NCI-H748 treated with DMSO at 0.1 percent for 48 hours (cell line): ENCODE results near the gene CRKL.
"Not testable (repeated sequence)": the region's sequence is repeated elsewhere in the genome, so short reads cannot be mapped to it uniquely, and the experiment has no call there.

ENCODE experiments used
- DNase-seq: peaks from one replicate; lab custom pipeline; 2025; lab: John Stamatoyannopoulos, UW

The CRKL gene

DNA sequence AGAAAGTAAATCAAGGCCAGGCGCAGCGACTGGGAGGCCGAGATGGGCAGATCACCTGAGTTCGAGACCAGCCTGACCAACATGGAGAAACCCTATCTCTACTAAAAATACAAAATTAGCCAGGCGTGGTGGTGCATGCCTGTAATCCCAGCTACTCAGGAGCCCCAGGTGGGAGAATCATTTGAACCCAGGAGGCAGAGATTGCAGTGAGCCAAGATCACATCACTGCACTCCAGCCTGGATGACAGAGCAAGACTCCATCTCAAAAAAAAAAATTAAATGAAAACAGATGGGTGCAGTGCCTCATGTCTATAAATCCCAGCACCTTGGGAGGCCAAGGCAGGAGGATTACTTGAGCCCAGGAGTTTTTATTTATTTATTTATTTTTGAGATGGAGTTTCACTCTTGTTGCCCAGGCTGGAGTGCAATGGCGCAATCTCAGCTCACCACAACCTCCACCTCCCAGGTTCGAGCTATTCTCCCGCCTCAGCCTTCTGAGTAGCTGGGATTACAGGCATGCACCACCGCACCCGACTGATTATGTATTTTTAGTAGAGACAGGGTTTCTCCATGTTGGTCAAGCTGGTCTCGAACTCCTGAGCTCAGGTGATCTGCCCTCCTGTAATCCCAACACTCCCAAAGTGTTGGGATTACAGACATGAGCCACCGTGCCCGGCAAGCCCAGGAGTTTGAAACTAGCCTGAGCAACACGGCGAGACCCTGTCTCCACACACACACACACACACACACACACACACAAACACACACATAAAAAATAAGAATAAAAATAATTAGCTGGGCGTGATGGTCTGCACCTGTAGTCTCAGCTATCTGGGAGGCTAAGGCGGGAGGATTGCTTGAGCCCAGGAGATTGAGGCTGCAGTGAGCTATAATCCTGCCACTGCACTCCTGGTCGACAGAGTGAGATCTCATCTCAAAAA is 15.8 kb upstream of the CRKL start:
- DNase-seq: not testable (repeated sequence)

DNA sequence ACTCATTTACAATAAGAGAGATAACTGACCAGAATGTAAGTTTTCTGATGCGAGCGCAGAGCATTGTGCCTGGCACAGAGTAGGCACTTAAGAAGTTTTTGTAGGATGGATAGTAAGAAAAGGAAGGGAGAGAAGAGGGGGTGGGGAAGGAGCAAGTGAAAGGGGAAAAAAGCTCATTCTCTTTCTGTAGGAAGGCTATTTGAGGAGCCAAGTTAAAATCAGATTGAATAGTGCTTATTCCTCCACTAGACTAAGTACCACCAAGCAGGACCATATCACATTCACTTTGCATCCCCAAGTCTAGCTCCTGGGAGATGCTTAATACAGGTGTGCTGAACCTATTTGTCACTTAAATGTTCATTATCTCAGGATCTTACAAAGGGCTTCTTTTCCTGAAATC is 14.1 kb upstream of the CRKL start:
- no peak for DNase-seq

DNA sequence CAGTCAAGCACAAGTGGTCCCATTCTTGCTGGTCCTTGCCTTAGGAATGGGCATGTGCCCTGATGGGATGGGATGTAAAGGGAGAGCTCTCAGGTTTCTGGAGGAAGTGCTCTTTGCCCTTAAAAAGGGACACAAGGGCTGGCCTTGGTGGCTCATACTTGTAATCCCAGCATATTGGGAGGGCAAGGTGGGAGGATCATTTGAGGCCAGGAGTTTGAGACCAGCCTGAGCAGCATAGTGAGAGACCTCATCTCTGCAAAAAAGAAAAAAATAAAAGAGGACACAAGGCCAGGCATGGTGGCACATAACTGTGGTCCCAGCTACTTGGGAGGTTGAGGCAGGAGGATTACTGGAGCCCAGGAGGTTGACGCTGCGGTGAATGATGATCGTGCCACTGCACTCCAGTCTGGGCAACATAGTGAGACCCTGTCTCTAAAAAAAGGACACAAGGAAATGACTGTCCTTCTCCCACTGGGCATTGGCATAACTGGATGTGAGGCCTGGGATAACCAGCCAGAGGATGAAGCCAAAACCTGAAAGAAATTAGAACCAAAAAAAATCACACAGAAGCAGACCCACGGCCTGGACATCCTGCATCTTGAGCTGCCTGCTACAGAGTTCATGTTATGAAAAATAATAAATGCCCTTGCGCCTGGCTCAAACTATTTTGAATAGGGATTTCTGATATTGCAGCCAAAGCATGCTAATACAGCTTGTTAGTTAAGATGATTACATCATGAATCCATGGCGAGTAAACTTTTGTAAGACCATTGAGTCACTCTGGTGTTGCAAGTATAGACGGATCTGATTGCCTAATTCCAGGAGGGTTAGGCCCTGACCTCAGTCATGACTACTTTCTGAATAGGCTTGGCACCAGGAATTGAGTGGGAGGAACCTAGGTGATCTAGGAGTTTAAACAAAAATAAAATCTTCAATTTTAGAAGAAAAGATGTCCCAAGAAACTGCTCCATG is 12.9 kb upstream of the CRKL start:
- no peak for DNase-seq

DNA sequence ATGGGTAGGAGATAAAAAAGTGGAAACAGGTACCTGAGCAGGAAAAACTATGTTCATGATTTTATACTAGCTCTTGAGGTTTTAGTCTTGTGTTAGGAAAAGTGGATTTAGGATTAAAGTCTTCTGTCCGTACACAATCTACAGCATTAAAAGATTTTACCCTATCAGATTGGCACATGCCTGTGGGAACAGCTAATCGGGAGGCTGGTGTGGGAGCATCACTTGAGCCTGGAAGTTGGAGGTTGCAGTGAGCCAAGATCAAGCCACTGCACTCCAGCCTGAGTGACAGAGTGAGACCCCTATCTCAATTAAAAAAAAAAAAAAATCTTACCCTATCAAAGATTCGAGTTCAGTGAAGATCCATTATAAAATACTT is 12.2 kb upstream of the CRKL start:
- DNase-seq: no peak

DNA sequence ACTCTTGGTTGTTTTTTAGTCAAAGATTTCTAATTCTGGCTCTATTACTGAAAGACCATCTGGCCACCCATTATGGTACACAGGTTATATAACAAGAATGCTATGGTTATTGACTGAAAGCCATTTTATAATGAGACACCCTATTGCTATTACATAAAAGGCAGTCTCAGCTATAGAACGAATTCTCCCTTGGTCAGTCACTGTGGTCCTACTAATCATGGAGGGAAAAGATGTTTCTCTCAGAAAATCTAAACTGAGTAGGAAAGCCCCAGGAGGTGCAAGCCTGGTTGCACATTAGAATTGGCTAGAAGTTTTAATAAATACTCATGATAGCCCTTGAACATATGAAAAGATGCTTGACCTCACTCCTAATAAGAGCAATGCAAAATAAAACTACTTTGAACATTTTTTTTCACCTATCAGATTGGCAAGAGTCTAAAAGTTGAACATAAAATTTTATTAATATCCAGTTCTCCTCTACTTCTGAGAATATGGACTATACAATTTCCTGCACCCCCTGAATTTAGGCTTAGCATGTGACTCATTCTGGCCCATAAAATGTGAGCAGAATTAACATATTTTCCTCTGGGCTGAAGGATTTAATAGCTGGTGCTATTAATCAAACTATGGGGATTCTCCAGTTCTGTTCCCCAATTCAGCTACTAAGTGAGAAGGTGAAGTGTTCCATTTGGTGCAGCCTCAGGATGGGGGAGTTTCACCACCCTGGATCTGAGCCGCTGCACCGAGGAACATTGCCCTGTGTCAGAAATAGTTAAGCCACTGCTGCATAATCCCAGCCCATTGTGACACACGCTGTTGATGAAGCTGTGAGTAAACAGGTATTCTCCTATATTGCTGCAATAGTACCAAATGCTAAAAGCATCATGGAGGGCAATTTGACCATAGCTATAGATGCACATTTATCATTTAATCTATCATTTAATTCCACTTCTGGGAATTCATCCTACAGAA is 11.5 kb upstream of the CRKL start:
- DNase-seq: no peak

DNA sequence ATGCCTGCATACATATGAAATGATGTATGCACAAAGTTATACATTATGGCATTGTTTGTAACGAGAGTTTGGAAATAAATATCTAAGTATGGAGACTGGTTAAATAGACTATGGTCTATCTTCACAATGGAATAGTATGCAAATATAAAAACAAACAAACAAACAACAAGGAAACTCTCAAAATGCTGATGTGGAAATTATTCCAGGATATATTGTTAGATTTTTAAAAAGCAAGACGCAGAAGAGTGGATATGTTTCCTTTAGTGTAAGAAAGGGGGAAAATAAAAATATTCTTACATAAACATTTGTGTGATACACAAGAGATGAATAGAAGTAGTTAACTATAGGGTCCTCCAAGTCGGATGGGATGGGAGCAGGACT is 10.8 kb upstream of the CRKL start:
- DNase-seq: no peak

DNA sequence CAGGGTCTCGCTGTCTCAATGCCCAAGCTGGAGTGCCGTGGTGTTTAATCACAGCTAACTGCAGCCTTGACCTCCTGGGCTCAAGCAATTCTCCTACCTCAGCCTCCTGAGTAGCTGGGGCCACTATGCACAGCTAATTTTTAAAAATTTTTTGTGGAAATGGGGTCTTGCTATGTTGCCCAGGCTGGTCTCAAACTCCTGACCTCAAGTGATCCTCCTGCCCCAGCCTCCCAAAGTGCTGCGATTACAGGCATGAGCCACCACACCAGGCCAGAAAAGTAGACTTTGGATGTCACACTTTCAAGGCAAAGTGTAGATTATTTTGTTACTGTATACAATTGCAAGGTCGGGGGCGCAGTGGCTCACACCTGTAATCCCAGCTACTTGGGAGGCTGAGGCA is 8.5 kb upstream of the CRKL start:
- not testable (repeated sequence) for DNase-seq

DNA sequence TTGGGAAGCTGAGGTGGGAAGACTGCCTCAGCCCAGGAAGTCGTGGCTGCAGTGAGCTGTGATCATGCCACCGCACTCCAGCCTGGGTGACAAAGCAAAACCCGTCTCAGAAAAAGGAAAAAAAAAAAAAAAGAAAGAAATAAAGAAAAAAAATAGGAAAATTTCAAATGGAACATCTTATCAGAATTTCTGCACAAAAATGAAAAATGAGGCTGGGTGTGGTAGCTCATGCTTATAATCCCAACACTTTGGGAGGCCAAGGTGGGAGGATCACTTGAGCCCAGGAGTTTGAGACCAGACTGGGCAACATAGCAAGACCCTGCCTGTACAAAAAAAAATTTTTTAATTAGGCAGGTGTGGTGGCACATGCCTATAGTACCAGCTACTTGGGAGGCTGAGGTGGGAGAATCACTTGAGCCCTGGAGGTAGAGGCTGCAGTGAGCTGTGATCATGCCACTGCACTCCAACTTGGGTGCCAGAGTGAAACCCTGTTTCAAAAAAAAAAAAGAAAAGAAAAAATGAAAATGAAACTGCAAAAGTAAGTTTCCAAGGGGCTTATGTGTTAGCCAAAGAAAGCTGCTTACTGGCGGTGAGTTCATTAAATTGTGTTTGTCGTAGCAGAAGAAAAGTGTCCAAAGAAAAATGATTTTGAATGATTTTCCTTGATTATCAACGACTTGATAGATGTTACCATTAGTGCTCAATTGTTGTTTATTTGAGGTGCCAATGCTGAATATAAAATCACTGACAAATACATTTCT is 7.5 kb upstream of the CRKL start:
- DNase-seq: no peak

DNA sequence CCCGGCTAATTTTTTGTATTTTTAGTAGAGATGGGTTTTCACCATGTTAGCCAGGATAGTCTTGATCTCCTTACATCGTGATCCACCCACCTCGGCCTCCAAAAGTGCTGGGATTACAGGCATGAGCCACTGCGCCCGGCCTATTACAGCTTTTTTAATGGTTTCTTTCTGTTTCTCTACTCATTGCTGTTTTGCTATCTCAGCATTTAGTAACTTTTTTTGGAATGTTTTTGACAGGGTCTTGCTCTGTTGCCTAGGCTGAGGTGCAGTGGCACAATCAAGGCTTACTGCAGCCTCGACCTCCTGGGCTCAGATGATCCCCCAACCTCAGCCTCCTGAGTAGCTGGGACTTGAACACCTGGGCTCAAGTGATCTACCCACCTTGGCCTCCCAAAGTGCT is 4.7 kb upstream of the CRKL start:
- no peak for DNase-seq

DNA sequence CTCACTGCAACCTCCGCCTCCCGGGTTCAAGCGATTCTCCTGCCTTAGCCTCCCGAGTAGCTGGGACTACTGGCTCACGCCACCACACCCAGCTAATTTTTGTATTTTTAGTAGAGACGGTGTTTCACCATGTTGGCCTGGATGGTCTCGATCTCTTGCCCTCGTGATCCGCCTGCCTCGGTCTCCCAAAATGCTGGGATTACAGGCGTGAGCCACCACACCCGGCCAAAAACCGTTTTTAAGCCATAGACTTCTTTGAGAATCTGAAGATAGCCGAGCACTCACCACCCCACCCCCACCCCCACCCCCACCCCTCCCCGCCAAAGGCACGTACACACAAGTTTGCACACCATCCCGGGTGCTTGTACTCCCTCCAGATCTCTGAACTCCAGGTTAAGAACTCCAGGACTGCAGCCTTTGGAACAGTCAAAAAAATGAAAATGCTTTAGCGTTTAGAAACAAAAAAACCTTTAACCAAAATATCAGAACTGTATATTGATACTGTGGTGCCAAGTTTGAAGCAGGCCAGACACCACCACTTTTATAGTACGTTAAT is 1.5 kb downstream of the CRKL start:
- no peak for DNase-seq

DNA sequence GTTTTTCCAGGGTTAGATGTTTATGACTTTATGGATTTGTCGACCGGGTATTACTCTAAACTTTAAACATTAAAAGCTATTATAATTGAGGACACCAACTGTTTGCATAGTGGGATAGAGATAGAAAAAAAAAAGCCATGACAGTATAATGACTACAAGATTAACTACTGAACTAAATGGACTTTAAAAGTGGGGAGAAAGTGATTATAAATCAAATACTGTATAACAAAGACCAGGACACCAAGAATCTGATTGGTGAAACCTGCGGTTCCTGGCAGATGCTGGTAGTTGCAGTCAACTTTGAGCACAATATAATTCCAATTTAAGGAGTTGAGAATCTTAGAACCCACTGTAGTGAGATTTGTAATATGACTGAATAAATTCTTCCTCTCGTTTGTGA is 2.5 kb downstream of the CRKL start:
- no peak for DNase-seq

DNA sequence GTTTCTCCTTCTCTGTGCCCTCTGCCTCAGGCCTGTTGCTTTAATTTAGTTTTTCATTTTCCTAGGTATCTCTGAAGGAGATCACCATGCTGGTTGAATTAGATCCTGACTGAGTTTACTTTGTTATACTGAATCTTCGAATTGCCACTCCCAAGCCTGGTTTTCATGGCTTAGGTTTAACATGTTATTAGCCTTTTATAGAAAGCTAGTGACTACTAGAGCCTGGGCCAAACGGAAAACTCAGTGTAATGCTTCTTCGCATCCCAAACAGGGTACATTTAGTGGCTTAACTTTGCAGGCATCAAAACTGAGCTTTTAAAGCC is 3.6 kb downstream of the CRKL start:
- DNase-seq: no peak

DNA sequence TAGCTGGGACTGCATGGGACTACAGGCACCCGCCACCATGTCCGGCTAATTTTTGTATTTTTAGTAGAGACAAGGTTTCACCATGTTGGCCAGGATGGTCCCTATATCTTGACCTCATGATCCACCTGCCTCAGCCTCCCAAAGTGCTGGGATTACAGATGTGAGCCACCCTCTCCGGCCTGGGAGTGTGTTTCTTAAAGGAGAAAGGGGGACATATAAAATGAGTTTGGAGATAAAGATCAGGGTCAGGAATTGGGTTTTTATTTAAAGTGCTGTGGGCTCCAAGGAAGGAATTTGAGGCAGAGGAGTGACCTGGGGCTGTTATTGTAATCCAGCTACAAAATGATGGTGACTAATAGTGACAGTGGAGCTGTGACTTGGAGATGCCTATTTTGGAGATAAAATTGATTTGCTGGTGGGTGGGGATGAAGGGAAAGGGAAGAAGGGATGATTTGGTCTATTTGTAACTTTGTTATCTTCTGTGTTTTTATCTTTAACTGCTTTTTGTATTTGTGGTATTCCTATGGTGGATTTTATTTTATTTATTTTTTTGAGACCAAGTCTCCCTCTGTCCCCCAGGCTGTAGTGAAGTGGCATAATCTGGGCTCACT is 5.0 kb downstream of the CRKL start:
- no peak for DNase-seq

DNA sequence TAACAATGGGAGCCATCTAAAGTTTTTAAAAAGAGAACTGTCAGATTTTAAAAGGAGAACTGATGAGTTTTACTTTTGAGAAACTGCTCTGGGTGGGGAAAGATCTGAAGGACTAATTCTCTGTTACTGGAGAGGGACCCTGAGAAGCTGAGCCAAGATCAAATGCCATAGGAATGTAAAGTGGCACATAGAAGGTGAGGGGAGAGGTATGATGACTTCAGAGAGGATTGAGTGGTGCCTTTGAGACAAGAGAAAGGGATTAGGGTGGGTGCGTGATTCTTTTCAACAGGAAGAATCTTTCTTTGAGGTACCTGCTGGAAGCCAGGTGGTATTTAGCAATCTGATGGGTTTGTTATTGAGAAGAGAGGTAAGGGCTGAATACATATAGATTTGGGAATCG is 9.0 kb downstream of the CRKL start:
- DNase-seq: no peak

DNA sequence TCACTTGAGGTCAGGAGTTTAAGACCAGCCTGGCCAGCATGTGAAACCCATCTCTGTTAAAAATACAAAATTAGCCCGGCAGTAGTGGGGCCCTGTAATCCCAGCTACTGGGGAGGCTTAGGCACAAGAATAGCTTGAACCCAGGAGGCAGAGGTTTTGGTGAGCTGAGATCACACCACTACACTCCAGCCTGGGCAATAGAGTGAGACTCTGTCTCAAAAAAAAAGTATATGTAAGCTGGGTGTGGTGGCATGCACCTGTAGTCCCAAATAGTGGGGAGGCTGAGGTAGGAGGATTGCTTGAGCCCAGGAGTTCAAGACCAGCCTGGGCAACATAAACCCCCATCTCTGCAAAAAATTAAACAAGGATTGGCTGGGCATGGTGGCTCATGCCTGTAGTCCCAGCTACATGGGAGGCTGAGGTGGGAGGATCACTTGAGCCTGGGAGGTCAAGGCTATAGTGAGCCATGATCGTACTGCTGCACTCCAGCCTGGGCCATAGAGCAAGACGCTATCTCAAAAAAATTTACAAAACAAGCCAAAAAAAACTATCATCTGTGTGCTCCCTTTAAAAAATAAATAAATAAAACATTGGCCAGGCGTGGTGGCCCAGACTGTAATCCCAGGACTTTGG is 10.8 kb downstream of the CRKL start:
- DNase-seq: no peak

DNA sequence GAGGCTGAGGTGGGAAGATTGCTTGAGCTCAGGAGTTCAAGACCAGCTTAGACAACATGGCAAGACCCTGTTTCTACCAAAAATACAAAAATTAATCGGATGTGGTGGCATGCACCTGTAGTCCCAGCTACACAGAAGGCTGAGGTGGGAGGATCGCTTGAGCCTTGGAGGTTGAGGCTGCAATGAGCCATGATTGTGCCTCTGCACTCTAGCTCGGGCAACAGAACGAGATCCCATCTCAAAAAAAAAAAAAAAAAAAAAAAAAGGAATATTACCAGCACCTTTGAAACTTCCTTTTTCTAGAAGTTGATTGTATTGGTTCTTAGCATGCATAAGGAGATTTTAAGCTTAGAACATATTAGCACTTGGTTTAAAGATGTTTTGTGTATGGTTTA is 11.4 kb downstream of the CRKL start:
- no peak for DNase-seq

DNA sequence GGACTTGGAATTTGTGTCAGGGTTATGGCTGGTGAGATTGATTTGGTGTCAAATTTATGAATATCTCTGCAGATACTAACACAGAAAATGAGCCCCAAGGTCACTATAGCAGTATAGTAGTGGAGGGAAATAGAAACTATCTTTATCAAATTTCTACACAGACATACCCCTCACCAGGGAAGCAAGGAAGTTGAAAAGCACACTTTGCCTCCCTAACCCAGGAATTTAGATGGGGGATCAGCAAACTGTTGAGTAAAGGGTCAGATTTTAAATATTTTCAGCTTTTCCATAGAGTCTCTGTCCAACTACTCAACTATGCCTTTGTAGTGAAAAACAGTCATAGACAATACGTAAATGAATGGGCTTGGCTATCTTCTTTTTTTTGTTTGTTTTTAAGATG is 12.8 kb downstream of the CRKL start:
- DNase-seq: no peak

DNA sequence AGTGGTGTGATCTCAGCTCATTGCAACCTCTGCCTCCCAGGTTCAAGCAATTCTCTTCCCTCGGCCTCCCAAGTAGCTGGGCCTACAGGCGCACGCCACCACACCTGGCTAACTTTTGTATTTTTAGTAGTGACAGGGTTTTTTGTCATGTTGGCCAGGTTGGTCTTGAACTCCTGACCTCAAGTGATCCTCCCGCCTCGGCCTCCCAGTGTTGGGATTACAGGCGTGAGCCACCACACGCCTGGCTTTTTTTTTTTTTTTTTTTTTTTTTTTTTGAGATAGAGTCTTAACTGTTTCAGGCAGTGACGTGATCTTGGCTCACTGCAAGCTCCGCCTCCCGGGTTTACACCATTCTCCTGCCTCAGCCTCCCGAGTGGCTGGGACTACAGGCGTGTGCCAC is 13.2 kb downstream of the CRKL start:
- not testable (repeated sequence) for DNase-seq

DNA sequence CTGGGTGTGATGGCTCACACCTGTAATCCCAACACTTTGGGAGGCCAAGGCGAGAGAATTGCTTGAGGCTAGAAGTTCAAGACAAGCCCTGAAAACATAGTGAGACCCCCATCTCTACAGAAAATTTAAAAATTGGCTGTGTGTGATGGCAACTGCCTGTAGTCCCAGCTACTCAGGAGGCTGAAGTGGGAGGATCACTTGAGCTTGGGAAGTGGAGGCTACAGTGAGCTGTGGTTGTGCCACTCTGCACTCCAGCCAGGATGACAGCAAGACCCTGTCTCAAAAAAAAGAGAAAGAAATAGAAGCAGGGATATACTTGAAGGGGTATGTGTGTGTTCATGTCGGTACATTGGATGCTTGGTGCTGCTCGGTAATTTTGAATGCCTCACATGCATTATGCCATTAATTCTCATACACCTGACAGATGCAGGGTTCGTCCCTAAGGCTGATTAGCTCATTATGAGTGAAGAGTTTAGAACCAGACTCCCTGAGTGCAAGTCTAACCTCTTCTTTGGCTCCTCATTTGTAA is 14.0 kb downstream of the CRKL start:
- no peak for DNase-seq

DNA sequence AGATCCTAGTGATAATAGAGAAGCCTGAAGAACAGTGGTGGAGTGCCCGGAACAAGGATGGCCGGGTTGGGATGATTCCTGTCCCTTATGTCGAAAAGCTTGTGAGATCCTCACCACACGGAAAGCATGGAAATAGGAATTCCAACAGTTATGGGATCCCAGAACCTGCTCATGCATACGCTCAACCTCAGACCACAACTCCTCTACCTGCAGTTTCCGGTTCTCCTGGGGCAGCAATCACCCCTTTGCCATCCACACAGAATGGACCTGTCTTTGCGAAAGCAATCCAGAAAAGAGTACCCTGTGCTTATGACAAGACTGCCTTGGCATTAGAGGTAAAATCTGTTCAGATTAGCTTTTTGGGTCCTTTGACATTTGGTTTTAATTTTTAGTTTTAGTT is 16.7 kb downstream of the CRKL start:
- DNase-seq: no peak
